ENCODE results near the gene KCNJ9. TPM values are rescaled to one million over a fixed set of nuclear protein-coding genes. Genes with fewer than 3 reads are reported as not detected.

The KCNJ9 gene
- total and polyA plus RNA-seq, 2 of the 13 experiments (the other 11 are each of a cell fraction or from before 2014, with no cell fraction given): not detected

GRCh38 chr1:160045653-160046052, 35.7 kb upstream of the KCNJ9 start:
- Histone ChIP-seq H2AFZ (ENCODE audit: low read length) (no peak overlapping the region), H3K4me1 (ENCODE audit: insufficient read depth, low read length) (peaks cover 70% of the 10 kb centered on the region), H3K27me3 (ENCODE audit: control insufficient read depth in 1 of 2, insufficient read depth in 2 of 2, low read length in 2 of 2) (no peaks in the 10 kb centered on the region), H3K79me2 (ENCODE audit: insufficient read depth, low read length) (no peaks in the 10 kb centered on the region), H3K4me2 (ENCODE audit: low read depth, low read length) (peak overlapping the region; percentile 78), H3K36me3 (replicated peaks in 1 of 2; ENCODE audit: control insufficient read depth in 1 of 2, insufficient read depth in 2 of 2, low read length in 2 of 2) (peaks cover 5 to 13% of the 10 kb centered on the region in 2 experiments; a peak in 4 of 5 replicates), H3K9ac (ENCODE audit: insufficient read depth, low read depth, low read length) (peak overlapping the region; percentile 56; the same call in 1 of the 2 replicates), H4K20me1 (ENCODE audit: insufficient read depth, low read length) (no peaks in the 10 kb centered on the region), H3K9me3 (ENCODE audit: low read length) (no peaks in the 10 kb centered on the region), H3K4me3 (replicated peaks in 1 of 3; ENCODE audit: insufficient read depth in 1 of 3, low read depth in 2 of 3, low read length in 3 of 3) (no peak overlapping the region), H3K27ac (ENCODE audit: extremely low read length, insufficient read depth, low read length) (peak overlapping the region; percentile 64)
- WGBS (ENCODE audit: low lambda C conversion rate): 4% methylated on average over 2 of the region's 2 CpGs
- POLR2A ChIA-PET: interaction anchor here (0.6 to 2.2 kb wide), 11 partner anchors 8 to 240 kb away, joined by 3 to 14 read pairs (median 8); partner anchors contain the start of genes DCAF8, IGSF8, KCNJ10 and PIGM
- CTCF ChIA-PET (ENCODE audit: low intra/inter-chr PET ratio, low total read pairs): interaction anchor here (4.4 kb wide), 1 partner anchor 33 kb away, joined by 29 read pairs; no protein-coding TSS in a partner anchor
- BruUV-seq (replicated peaks): no TSS peak
- in situ Hi-C loops (cut with HindIII; ENCODE audit: extremely low pct_ligation_motif_present, low pct_unique_long_range_greater_than_20kb): loop anchor here (5.0 kb wide), 1 partner anchor 37 kb away; the partner anchor contains the start of gene KCNJ9
- peak; percentile 27; the same call in 2 of the 3 replicates for ATAC-seq
- intact Hi-C loops (cut with micrococcal nuclease; ENCODE audit: unreplicated experiment): loop anchor here (1.0 kb wide), 1 partner anchor 33 kb away; no protein-coding TSS in a partner anchor
- DNase-seq (ENCODE audit: low spot score): peak; percentile 91
- peak; percentile 78 for FAIRE-seq
- TF ChIP-seq KMT2A (CRISPR knock-in tag; IDR thresholded peaks at IDR 0.05): no peak
- no peak for TF ChIP-seq YY1 (IDR thresholded peaks at IDR 0.05; ENCODE audit: insufficient read depth, insufficient replicate concordance, low read depth, low read length)
- no peak for TF ChIP-seq SOX6 (IDR thresholded peaks at IDR 0.05)
- peak; percentile 83 for TF ChIP-seq SOX6 (CRISPR knock-in tag; IDR thresholded peaks at IDR 0.05)
- no peak for TF ChIP-seq ZNF512B (CRISPR knock-in tag; IDR thresholded peaks at IDR 0.05; ENCODE audit: borderline replicate concordance)
- no peak for TF ChIP-seq CEBPB (IDR thresholded peaks at IDR 0.05; ENCODE audit: borderline replicate concordance, low read depth, low read length)
- TF ChIP-seq NCOA2 (CRISPR knock-in tag; IDR thresholded peaks at IDR 0.05): peak; percentile 54; the same call in 1 of the 2 replicates
- peak; percentile 42; the same call in 1 of the 2 replicates for TF ChIP-seq BCL6 (CRISPR knock-in tag; IDR thresholded peaks at IDR 0.05)
- no peak for TF ChIP-seq ATF4 (CRISPR knock-in tag; IDR thresholded peaks at IDR 0.05)
- no peak for TF ChIP-seq ZNF883 (CRISPR knock-in tag; IDR thresholded peaks at IDR 0.05; ENCODE audit: not compliant biosample characterization)
- TF ChIP-seq SALL2 (CRISPR knock-in tag; IDR thresholded peaks at IDR 0.05): no peak
- TF ChIP-seq TRIM22 (IDR thresholded peaks at IDR 0.05): no peak
- TF ChIP-seq MIER3 (CRISPR knock-in tag; IDR thresholded peaks at IDR 0.05; ENCODE audit: borderline replicate concordance): no peak
- TF ChIP-seq TFDP1 (CRISPR knock-in tag; IDR thresholded peaks at IDR 0.05; ENCODE audit: borderline replicate concordance): no peak
- no peak for TF ChIP-seq ZFP36L2 (CRISPR knock-in tag; IDR thresholded peaks at IDR 0.05)
- no peak for TF ChIP-seq SPEN (CRISPR knock-in tag; IDR thresholded peaks at IDR 0.05; ENCODE audit: low read depth)
